Measurements from ENCODE around the gene NFYC.

NFYC gene

DNA sequence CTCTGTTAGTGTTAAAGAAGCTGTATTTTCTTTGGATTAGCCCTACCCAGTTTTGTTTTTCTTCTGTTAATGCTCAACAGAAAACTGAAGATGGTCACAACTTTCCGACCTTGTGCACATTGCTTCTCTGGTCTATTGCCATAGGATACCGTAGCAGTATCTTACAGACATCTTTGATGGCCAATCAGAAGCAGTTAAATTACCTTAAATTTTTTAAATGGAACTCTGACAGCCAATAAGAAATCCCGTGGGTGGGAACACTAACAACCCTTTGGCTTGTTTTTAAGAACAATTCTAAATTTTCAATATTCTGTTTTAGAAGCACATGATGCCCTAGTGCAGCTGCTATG lies 17.2 kb downstream of the NFYC start:
- Histone ChIP-seq H3K4me3 (ENCODE audit: low read depth, low read length) (peak overlapping the region; percentile 74), H3K27ac (ENCODE audit: low read depth, low read length) (no peak overlapping the region), H2AFZ (ENCODE audit: low read length, unreplicated experiment) (peak overlapping the region; percentile 35), H3K36me3 (ENCODE audit: insufficient read depth, low read length) (peaks cover 9% of the 10 kb centered on the region), H3K79me2 (ENCODE audit: control insufficient read depth, insufficient read depth, low read length, unreplicated experiment) (peaks cover 80% of the 10 kb centered on the region), H3K27me3 (ENCODE audit: insufficient read depth, low read length) (no peaks in the 10 kb centered on the region), H3K4me1 (ENCODE audit: control insufficient read depth, insufficient read depth, low read length, unreplicated experiment) (peaks cover 37% of the 10 kb centered on the region)

DNA sequence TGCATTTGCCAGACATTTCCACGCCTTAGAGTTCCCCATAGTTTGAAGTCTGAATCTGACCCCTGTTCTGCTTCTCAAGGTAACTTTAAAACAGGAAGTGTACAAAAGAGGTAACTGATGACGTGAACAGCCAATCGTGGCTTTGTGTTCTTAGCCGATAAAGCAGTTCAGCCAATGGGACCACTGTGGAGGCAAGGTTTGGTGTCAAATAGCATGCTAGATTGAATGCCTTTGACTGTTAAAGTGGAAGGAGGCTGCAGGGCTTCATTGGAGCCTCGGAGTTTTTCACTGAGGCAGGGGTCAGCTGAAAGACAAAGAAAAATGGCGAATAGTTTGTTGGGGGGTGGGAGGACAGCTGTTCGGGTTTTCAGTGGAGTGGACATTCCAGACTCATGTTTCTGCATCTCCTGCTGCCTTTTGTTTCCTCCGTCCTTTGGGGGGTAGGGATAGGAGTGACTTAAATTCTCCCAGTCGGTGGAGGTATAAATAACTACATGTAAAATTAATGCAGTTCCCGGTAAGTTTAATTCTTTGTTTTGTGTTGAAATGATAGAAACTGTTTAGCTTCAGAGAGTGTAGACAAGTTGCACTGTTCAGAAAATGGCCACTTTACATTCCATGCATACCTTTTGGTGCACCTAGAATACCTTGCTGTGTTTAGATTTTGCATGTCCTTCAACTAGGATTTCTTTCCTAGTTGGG lies 17.7 kb downstream of the NFYC start:
- no peaks in the 10 kb centered on the region for H3K27me3 ChIP-seq (ENCODE audit: insufficient read depth, low read length)
- H3K36me3 ChIP-seq (ENCODE audit: insufficient read depth, low read length), result peaks cover 11% of the 10 kb centered on the region
- no peak overlapping the region for H3K27ac ChIP-seq (ENCODE audit: low read depth, low read length)
- H3K79me2 ChIP-seq (ENCODE audit: control insufficient read depth, insufficient read depth, low read length, unreplicated experiment), result peaks cover 79% of the 10 kb centered on the region
- H2AFZ ChIP-seq (ENCODE audit: low read length, unreplicated experiment), result peak overlapping the region; percentile 35
- peaks cover 36% of the 10 kb centered on the region for H3K4me1 ChIP-seq (ENCODE audit: control insufficient read depth, insufficient read depth, low read length, unreplicated experiment)
- peak overlapping the region; percentile 74 for H3K4me3 ChIP-seq (ENCODE audit: low read depth, low read length)

DNA sequence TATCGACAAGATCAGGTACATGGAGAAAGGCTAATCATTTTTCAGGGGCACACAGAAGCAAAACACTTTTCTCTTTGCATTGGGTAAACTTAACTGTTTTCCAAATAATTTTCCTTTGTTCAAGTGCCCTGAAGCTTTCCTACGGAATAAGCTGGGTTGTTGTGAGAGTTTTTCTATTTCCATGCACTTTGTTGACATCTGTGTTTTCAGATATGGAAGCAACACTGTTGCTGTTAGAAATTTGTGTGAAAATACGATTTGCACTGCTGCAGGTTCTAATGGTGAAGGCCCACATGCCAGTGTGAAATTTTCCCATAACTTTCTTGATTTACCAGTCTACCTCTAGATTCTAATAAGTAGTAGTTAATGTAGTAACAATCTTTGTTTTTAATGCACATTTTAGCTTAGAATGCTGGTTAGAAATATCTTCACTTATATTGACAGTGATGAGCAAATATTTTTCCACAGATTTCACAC lies 18.3 kb downstream of the NFYC start:
- no peak overlapping the region for H2AFZ ChIP-seq (ENCODE audit: low read length, unreplicated experiment)
- H3K27me3 ChIP-seq (ENCODE audit: insufficient read depth, low read length), result no peaks in the 10 kb centered on the region
- H3K36me3 ChIP-seq (ENCODE audit: insufficient read depth, low read length), result peaks cover 11% of the 10 kb centered on the region
- peaks cover 36% of the 10 kb centered on the region for H3K4me1 ChIP-seq (ENCODE audit: control insufficient read depth, insufficient read depth, low read length, unreplicated experiment)
- H3K27ac ChIP-seq (ENCODE audit: low read depth, low read length), result no peak overlapping the region
- peak overlapping the region; percentile 74 for H3K4me3 ChIP-seq (ENCODE audit: low read depth, low read length)
- H3K79me2 ChIP-seq (ENCODE audit: control insufficient read depth, insufficient read depth, low read length, unreplicated experiment), result peaks cover 76% of the 10 kb centered on the region

GRCh38 chr1:40710581-40711315 lies 19.2 kb downstream of the NFYC start:
- H3K36me3 ChIP-seq (ENCODE audit: insufficient read depth, low read length), result peaks cover 11% of the 10 kb centered on the region
- peak overlapping the region; percentile 26 for H2AFZ ChIP-seq (ENCODE audit: low read length, unreplicated experiment)
- peak overlapping the region; percentile 74 for H3K4me3 ChIP-seq (ENCODE audit: low read depth, low read length)
- peak overlapping the region; percentile 53 for H3K27ac ChIP-seq (ENCODE audit: low read depth, low read length)
- peaks cover 36% of the 10 kb centered on the region for H3K4me1 ChIP-seq (ENCODE audit: control insufficient read depth, insufficient read depth, low read length, unreplicated experiment)
- peaks cover 76% of the 10 kb centered on the region for H3K79me2 ChIP-seq (ENCODE audit: control insufficient read depth, insufficient read depth, low read length, unreplicated experiment)
- H3K27me3 ChIP-seq (ENCODE audit: insufficient read depth, low read length), result no peaks in the 10 kb centered on the region

- Histone ChIP-seq H3K4me1 (ENCODE audit: control insufficient read depth, insufficient read depth, low read length, unreplicated experiment) (peaks cover 36% of the 10 kb centered on the region), H2AFZ (ENCODE audit: low read length, unreplicated experiment) (no peak overlapping the region), H3K27me3 (ENCODE audit: insufficient read depth, low read length) (no peaks in the 10 kb centered on the region), H3K36me3 (ENCODE audit: insufficient read depth, low read length) (peaks cover 11% of the 10 kb centered on the region), H3K79me2 (ENCODE audit: control insufficient read depth, insufficient read depth, low read length, unreplicated experiment) (peaks cover 66% of the 10 kb centered on the region), H3K4me3 (ENCODE audit: low read depth, low read length) (peak overlapping the region; percentile 47), H3K27ac (ENCODE audit: low read depth, low read length) (peak overlapping the region; percentile 53)
Measured at GRCh38 chr1:40711465-40712404, 20.2 kb downstream of the NFYC start.

DNA sequence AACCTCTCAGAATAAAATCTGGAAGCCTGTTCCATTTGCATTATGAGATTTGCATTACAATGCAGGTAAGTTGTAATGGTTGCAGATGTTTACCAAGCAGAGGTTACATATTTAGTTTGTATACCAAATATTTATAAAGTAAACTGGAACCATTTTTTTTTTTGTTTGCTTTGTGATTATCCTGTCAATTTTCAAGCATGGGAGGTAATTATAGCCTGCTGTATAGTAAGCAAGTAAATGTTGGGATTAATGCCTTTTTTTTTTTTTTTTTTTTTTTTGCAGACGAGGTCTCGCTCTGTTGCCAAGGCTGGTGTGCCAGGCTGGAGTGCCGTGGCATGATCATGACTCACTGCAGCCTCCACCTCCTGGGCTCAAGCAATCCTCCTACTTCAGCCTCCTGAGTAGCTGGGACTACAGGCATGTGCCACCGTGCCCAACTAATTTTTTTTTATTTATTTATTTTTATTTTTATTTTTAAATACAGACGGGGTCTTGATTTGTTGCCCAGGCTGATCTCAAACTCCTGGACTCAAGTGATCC lies 21.0 kb downstream of the NFYC start:
- H2AFZ ChIP-seq (ENCODE audit: low read length, unreplicated experiment), result no peak overlapping the region
- H3K79me2 ChIP-seq (ENCODE audit: control insufficient read depth, insufficient read depth, low read length, unreplicated experiment), result peaks cover 65% of the 10 kb centered on the region
- peaks cover 11% of the 10 kb centered on the region for H3K36me3 ChIP-seq (ENCODE audit: insufficient read depth, low read length)
- H3K27ac ChIP-seq (ENCODE audit: low read depth, low read length), result no peak overlapping the region
- no peak overlapping the region for H3K4me3 ChIP-seq (ENCODE audit: low read depth, low read length)
- peaks cover 36% of the 10 kb centered on the region for H3K4me1 ChIP-seq (ENCODE audit: control insufficient read depth, insufficient read depth, low read length, unreplicated experiment)
- no peaks in the 10 kb centered on the region for H3K27me3 ChIP-seq (ENCODE audit: insufficient read depth, low read length)

DNA sequence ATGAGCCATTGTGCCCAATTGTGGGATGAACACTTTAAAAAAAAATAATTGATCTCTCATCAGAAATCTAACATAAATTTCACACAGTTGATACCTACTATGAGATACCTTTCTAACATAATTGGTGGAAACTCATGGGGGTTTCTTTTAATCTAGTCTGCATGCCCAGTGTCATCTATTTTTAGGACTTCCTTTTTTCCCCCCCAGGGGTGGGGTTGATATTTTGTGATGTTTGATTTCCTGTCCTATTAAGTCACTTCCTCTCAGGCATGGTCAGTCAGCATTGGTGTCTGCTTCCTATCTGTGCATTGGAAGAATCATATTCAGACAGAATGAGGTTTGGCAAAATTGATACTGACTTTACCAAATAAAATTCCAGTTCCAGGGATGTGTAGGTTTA lies 21.5 kb downstream of the NFYC start:
- Histone ChIP-seq H3K79me2 (ENCODE audit: control insufficient read depth, insufficient read depth, low read length, unreplicated experiment) (peaks cover 62% of the 10 kb centered on the region), H3K27me3 (ENCODE audit: insufficient read depth, low read length) (no peaks in the 10 kb centered on the region), H3K4me1 (ENCODE audit: control insufficient read depth, insufficient read depth, low read length, unreplicated experiment) (peaks cover 36% of the 10 kb centered on the region), H2AFZ (ENCODE audit: low read length, unreplicated experiment) (no peak overlapping the region), H3K4me3 (ENCODE audit: low read depth, low read length) (no peak overlapping the region), H3K36me3 (ENCODE audit: insufficient read depth, low read length) (peaks cover 11% of the 10 kb centered on the region), H3K27ac (ENCODE audit: low read depth, low read length) (no peak overlapping the region)

- Histone ChIP-seq H3K36me3 (ENCODE audit: insufficient read depth, low read length) (peaks cover 11% of the 10 kb centered on the region), H3K4me1 (ENCODE audit: control insufficient read depth, insufficient read depth, low read length, unreplicated experiment) (peaks cover 24% of the 10 kb centered on the region), H3K4me3 (ENCODE audit: low read depth, low read length) (no peak overlapping the region), H3K27me3 (ENCODE audit: insufficient read depth, low read length) (no peaks in the 10 kb centered on the region), H2AFZ (ENCODE audit: low read length, unreplicated experiment) (no peak overlapping the region), H3K27ac (ENCODE audit: low read depth, low read length) (no peak overlapping the region), H3K79me2 (ENCODE audit: control insufficient read depth, insufficient read depth, low read length, unreplicated experiment) (peaks cover 37% of the 10 kb centered on the region)
Measured at GRCh38 chr1:40715491-40716059, 24.1 kb downstream of the NFYC start.

DNA sequence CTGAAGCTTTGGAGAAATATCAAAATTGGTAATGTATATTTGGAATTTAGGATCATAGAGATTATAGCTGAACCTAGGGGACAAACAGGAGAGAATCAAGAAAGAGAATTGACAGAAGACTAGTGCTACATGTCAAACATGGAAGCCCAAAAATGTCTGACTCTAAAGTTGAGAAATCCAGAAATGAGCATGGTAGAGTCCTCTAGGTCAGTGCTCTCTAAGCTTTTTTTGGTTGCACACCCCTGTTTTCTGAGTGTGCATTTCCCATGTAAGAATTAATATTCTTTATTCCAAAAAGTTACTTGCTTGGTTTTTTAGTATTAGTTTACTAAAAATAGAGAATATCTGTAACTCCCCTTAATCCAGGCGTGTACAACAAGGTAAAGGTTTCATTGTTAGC lies 25.6 kb downstream of the NFYC start:
- Histone ChIP-seq H2AFZ (ENCODE audit: low read length, unreplicated experiment) (no peak overlapping the region), H3K27me3 (ENCODE audit: insufficient read depth, low read length) (no peaks in the 10 kb centered on the region), H3K36me3 (ENCODE audit: insufficient read depth, low read length) (peaks cover 11% of the 10 kb centered on the region), H3K4me3 (ENCODE audit: low read depth, low read length) (no peak overlapping the region), H3K4me1 (ENCODE audit: control insufficient read depth, insufficient read depth, low read length, unreplicated experiment) (peaks cover 10% of the 10 kb centered on the region), H3K27ac (ENCODE audit: low read depth, low read length) (no peak overlapping the region), H3K79me2 (ENCODE audit: control insufficient read depth, insufficient read depth, low read length, unreplicated experiment) (peaks cover 31% of the 10 kb centered on the region)

GRCh38 chr1:40717955-40718354 lies 26.5 kb downstream of the NFYC start:
- no peak overlapping the region for H3K4me3 ChIP-seq (ENCODE audit: low read depth, low read length)
- H3K79me2 ChIP-seq (ENCODE audit: control insufficient read depth, insufficient read depth, low read length, unreplicated experiment), result peaks cover 29% of the 10 kb centered on the region
- H3K27me3 ChIP-seq (ENCODE audit: insufficient read depth, low read length), result no peaks in the 10 kb centered on the region
- no peak overlapping the region for H2AFZ ChIP-seq (ENCODE audit: low read length, unreplicated experiment)
- H3K36me3 ChIP-seq (ENCODE audit: insufficient read depth, low read length), result peaks cover 10% of the 10 kb centered on the region
- peaks cover 6% of the 10 kb centered on the region for H3K4me1 ChIP-seq (ENCODE audit: control insufficient read depth, insufficient read depth, low read length, unreplicated experiment)
- H3K27ac ChIP-seq (ENCODE audit: low read depth, low read length), result no peak overlapping the region

Measured in ACC112 (cell line).